Measurements from ENCODE around the gene MRGPRD.

Gene MRGPRD

GRCh38 chr11:68990995-68991780 is 10.4 kb upstream of the MRGPRD start:
- Histone ChIP-seq H3K27me3 (ENCODE audit: insufficient read depth, poor library complexity, severe bottlenecking) (peaks cover 2% of the 10 kb centered on the region), H3K27ac (replicated peaks) (no peak overlapping the region), H3K4me3 (replicated peaks; ENCODE audit: insufficient read depth, low read length) (no peak overlapping the region)
- DNase-seq (ENCODE audit: low read depth in 1 of 2, low spot score in 1 of 2), result no peak
- TF ChIP-seq, protein P1, sequence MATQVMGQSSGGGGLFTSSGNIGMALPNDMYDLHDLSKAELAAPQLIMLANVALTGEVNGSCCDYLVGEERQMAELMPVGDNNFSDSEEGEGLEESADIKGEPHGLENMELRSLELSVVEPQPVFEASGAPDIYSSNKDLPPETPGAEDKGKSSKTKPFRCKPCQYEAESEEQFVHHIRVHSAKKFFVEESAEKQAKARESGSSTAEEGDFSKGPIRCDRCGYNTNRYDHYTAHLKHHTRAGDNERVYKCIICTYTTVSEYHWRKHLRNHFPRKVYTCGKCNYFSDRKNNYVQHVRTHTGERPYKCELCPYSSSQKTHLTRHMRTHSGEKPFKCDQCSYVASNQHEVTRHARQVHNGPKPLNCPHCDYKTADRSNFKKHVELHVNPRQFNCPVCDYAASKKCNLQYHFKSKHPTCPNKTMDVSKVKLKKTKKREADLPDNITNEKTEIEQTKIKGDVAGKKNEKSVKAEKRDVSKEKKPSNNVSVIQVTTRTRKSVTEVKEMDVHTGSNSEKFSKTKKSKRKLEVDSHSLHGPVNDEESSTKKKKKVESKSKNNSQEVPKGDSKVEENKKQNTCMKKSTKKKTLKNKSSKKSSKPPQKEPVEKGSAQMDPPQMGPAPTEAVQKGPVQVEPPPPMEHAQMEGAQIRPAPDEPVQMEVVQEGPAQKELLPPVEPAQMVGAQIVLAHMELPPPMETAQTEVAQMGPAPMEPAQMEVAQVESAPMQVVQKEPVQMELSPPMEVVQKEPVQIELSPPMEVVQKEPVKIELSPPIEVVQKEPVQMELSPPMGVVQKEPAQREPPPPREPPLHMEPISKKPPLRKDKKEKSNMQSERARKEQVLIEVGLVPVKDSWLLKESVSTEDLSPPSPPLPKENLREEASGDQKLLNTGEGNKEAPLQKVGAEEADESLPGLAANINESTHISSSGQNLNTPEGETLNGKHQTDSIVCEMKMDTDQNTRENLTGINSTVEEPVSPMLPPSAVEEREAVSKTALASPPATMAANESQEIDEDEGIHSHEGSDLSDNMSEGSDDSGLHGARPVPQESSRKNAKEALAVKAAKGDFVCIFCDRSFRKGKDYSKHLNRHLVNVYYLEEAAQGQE (IDR thresholded peaks at IDR 0.05; ENCODE audit: insufficient replicate concordance, low read depth), result no peak
- TF ChIP-seq POLR2AphosphoS5 (IDR thresholded peaks at IDR 0.05; ENCODE audit: low read depth) (no peak), GABPA (IDR thresholded peaks at IDR 0.05; ENCODE audit: low read depth) (no peak), SPI1 (IDR thresholded peaks at IDR 0.05; ENCODE audit: borderline replicate concordance, low read depth) (no peak)
- TF ChIP-seq, protein P2, sequence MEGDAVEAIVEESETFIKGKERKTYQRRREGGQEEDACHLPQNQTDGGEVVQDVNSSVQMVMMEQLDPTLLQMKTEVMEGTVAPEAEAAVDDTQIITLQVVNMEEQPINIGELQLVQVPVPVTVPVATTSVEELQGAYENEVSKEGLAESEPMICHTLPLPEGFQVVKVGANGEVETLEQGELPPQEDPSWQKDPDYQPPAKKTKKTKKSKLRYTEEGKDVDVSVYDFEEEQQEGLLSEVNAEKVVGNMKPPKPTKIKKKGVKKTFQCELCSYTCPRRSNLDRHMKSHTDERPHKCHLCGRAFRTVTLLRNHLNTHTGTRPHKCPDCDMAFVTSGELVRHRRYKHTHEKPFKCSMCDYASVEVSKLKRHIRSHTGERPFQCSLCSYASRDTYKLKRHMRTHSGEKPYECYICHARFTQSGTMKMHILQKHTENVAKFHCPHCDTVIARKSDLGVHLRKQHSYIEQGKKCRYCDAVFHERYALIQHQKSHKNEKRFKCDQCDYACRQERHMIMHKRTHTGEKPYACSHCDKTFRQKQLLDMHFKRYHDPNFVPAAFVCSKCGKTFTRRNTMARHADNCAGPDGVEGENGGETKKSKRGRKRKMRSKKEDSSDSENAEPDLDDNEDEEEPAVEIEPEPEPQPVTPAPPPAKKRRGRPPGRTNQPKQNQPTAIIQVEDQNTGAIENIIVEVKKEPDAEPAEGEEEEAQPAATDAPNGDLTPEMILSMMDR (IDR thresholded peaks at IDR 0.05; ENCODE audit: insufficient read depth, low read length), result no peak

DNA sequence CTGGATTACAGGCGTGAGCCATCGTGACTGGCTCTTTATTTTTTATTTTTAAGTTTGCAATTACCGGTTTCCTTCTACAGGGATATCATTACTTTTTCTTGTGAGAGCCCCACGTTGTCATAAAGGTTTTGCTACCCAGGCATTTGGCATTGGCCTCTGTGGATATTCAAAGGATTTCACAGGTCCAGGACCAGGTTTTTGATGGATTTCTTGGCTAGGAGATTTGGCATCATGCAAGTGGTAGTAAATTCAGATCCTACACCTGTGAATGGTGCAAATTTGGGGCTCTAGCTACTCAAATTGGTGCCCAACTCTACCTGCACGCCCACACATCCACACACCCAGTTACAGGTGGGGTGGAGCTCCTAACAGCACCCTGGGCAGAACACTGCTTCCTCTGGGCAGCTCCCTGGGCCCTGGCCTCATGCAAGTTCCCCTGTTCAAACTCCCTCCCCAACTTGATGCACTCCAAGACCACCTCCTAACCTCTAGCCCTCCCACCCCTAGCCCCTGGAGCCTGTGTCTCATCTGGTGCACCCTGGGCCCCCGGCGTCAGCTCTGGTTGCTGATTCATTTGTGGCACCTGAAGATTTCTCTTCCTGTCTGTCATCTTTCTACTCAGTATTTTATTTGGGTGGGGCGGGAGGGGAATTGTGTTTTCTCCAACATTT is 9.3 kb upstream of the MRGPRD start:
- no peak for DNase-seq (ENCODE audit: low read depth in 1 of 2, low spot score in 1 of 2)
- Histone ChIP-seq H3K27ac (replicated peaks) (no peak overlapping the region), H3K27me3 (ENCODE audit: insufficient read depth, poor library complexity, severe bottlenecking) (peaks cover 2% of the 10 kb centered on the region), H3K4me3 (replicated peaks; ENCODE audit: insufficient read depth, low read length) (no peak overlapping the region)
- TF ChIP-seq POLR2AphosphoS5 (IDR thresholded peaks at IDR 0.05; ENCODE audit: low read depth) (no peak), SPI1 (IDR thresholded peaks at IDR 0.05; ENCODE audit: borderline replicate concordance, low read depth) (no peak), GABPA (IDR thresholded peaks at IDR 0.05; ENCODE audit: low read depth) (no peak)
- TF ChIP-seq, protein P1 (IDR thresholded peaks at IDR 0.05; ENCODE audit: insufficient replicate concordance, low read depth), result no peak
- TF ChIP-seq, protein P2 (IDR thresholded peaks at IDR 0.05; ENCODE audit: insufficient read depth, low read length), result no peak

- Histone ChIP-seq H3K27me3 (ENCODE audit: insufficient read depth, poor library complexity, severe bottlenecking) (peaks cover 2% of the 10 kb centered on the region), H3K4me3 (replicated peaks; ENCODE audit: insufficient read depth, low read length) (no peak overlapping the region), H3K27ac (replicated peaks) (no peak overlapping the region)
- TF ChIP-seq, protein P1 (IDR thresholded peaks at IDR 0.05; ENCODE audit: insufficient replicate concordance, low read depth), result no peak
- TF ChIP-seq POLR2AphosphoS5 (IDR thresholded peaks at IDR 0.05; ENCODE audit: low read depth) (no peak), GABPA (IDR thresholded peaks at IDR 0.05; ENCODE audit: low read depth) (no peak), SPI1 (IDR thresholded peaks at IDR 0.05; ENCODE audit: borderline replicate concordance, low read depth) (no peak)
- TF ChIP-seq, protein P2 (IDR thresholded peaks at IDR 0.05; ENCODE audit: insufficient read depth, low read length), result no peak
- DNase-seq (ENCODE audit: low read depth in 1 of 2, low spot score in 1 of 2), result no peak
Measured at GRCh38 chr11:68988491-68988890, 7.7 kb upstream of the MRGPRD start.

All from HL-60 (cell line).